ENCODE measurements around the gene CEP89.
"Not testable (repeated sequence)": the region's sequence is repeated elsewhere in the genome, so short reads cannot be mapped to it uniquely, and the experiment has no call there.

CEP89 gene

DNA sequence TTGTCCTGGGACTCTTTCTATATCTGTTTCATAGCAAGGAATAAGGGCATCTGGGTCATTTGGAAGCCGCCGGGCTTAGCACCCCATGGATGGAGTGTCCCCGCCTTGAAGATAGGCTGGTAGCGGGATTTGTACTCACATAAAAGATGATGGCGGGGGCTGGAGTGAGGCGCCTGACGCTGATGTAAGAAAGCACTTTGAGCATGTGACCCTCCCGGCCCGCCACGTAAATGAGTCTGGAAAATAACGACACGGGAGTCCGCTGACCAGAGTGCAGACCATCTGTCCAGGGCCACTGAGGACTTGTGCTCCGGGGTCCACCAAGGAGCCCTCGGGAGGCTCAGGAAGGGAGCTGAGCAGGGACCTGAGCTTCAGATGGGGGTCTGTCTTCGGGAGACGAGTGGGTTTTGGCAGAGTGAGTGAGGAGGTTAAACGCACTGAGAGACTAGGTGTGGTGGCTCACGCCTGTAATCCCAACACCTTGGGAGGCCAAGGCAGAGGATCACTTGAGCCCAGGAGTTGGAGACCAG lies 128.0 kb downstream of the CEP89 start:
- no peak overlapping the region for H3K4me2 ChIP-seq (ENCODE audit: low read depth, low read length, poor library complexity, severe bottlenecking)
- H2AFZ ChIP-seq (ENCODE audit: low read length): no peak overlapping the region
- H3K36me3 ChIP-seq (ENCODE audit: insufficient read depth, low read length): no peaks in the 10 kb centered on the region

GRCh38 chr19:32842061-32842460 lies 129.7 kb downstream of the CEP89 start:
- H3K9me3 ChIP-seq (ENCODE audit: insufficient read depth, low read depth, low read length): no peaks in the 10 kb centered on the region
- TF ChIP-seq CTCF (conservative IDR thresholded peaks at IDR 0.05; ENCODE audit: low read length): no peak
- no peak for TF ChIP-seq EZH2phosphoT487 (IDR thresholded peaks at IDR 0.05; ENCODE audit: borderline replicate concordance)

More for the DNA sequence above, 128.0 kb downstream of the CEP89 start:
- H3K79me2 ChIP-seq (ENCODE audit: insufficient read depth, low read length): no peaks in the 10 kb centered on the region
- no peaks in the 10 kb centered on the region for H4K20me1 ChIP-seq (ENCODE audit: insufficient read depth, low read length, poor library complexity, severe bottlenecking)
- no peaks in the 10 kb centered on the region for H3K27me3 ChIP-seq (ENCODE audit: insufficient read depth, low read length, poor library complexity, severe bottlenecking)
- H3K4me1 ChIP-seq (ENCODE audit: insufficient read depth, low read length, poor library complexity, severe bottlenecking): no peaks in the 10 kb centered on the region
- H3K9me2 ChIP-seq (replicated peaks; ENCODE audit: low read depth, low read length): no peaks in the 10 kb centered on the region
- H3K4me3 ChIP-seq (ENCODE audit: low read length, poor library complexity, severe bottlenecking): no peak overlapping the region
- no peaks in the 10 kb centered on the region for H3F3A ChIP-seq (ENCODE audit: low read depth)
- no peak overlapping the region for H3K9ac ChIP-seq (ENCODE audit: low read depth, low read length, poor library complexity, severe bottlenecking)
- no peaks in the 10 kb centered on the region for H3K9me3 ChIP-seq (ENCODE audit: insufficient read depth, low read depth, low read length)
- TF ChIP-seq EZH2phosphoT487 (IDR thresholded peaks at IDR 0.05; ENCODE audit: borderline replicate concordance) (no peak), CTCF (conservative IDR thresholded peaks at IDR 0.05; ENCODE audit: low read length) (no peak)

DNA sequence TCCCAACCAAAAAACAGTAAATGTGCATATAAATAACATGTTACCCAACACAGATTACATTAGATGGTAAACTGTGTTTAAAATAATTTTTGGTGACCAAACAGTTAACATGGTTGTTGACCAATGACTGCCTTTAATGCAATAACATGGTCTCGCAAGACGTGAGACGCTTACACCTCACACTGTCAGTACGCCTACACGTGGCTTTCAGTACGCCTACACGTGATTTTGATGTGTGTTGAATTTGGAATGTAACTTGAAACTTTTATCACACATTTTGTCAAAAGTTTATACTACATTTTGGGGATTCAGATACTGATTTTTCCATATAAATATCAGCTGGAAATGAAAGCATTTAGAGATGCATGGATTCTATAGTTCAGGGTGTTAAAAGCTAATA lies 134.2 kb downstream of the CEP89 start:
- no peaks in the 10 kb centered on the region for H4K20me1 ChIP-seq (ENCODE audit: insufficient read depth, low read length, poor library complexity, severe bottlenecking)
- no peaks in the 10 kb centered on the region for H3K79me2 ChIP-seq (ENCODE audit: insufficient read depth, low read length)
- no peaks in the 10 kb centered on the region for H3K4me1 ChIP-seq (ENCODE audit: insufficient read depth, low read length, poor library complexity, severe bottlenecking)
- no peak for TF ChIP-seq EZH2phosphoT487 (IDR thresholded peaks at IDR 0.05; ENCODE audit: borderline replicate concordance)
- no peak for TF ChIP-seq CTCF (conservative IDR thresholded peaks at IDR 0.05; ENCODE audit: low read length)
- H3K9me2 ChIP-seq (replicated peaks; ENCODE audit: low read depth, low read length): no peaks in the 10 kb centered on the region
- no peaks in the 10 kb centered on the region for H3K9me3 ChIP-seq (ENCODE audit: insufficient read depth, low read depth, low read length)
- H3K9ac ChIP-seq (ENCODE audit: low read depth, low read length, poor library complexity, severe bottlenecking): no peak overlapping the region
- H2AFZ ChIP-seq (ENCODE audit: low read length): no peak overlapping the region
- H3K4me3 ChIP-seq (ENCODE audit: low read length, poor library complexity, severe bottlenecking): no peak overlapping the region
- H3K4me2 ChIP-seq (ENCODE audit: low read depth, low read length, poor library complexity, severe bottlenecking): no peak overlapping the region
- no peaks in the 10 kb centered on the region for H3K27me3 ChIP-seq (ENCODE audit: insufficient read depth, low read length, poor library complexity, severe bottlenecking)
- no peaks in the 10 kb centered on the region for H3F3A ChIP-seq (ENCODE audit: low read depth)
- H3K36me3 ChIP-seq (ENCODE audit: insufficient read depth, low read length): no peaks in the 10 kb centered on the region

More at GRCh38 chr19:32842061-32842460, 129.7 kb downstream of the CEP89 start:
- Histone ChIP-seq H4K20me1 (ENCODE audit: insufficient read depth, low read length, poor library complexity, severe bottlenecking) (no peaks in the 10 kb centered on the region), H3K4me2 (ENCODE audit: low read depth, low read length, poor library complexity, severe bottlenecking) (no peak overlapping the region), H3K9me2 (replicated peaks; ENCODE audit: low read depth, low read length) (no peaks in the 10 kb centered on the region), H3K9ac (ENCODE audit: low read depth, low read length, poor library complexity, severe bottlenecking) (no peak overlapping the region), H3F3A (ENCODE audit: low read depth) (no peaks in the 10 kb centered on the region), H3K4me3 (ENCODE audit: low read length, poor library complexity, severe bottlenecking) (no peak overlapping the region), H3K27me3 (ENCODE audit: insufficient read depth, low read length, poor library complexity, severe bottlenecking) (no peaks in the 10 kb centered on the region), H3K36me3 (ENCODE audit: insufficient read depth, low read length) (no peaks in the 10 kb centered on the region), H3K4me1 (ENCODE audit: insufficient read depth, low read length, poor library complexity, severe bottlenecking) (no peaks in the 10 kb centered on the region), H3K79me2 (ENCODE audit: insufficient read depth, low read length) (no peaks in the 10 kb centered on the region), H2AFZ (ENCODE audit: low read length) (no peak overlapping the region)

DNA sequence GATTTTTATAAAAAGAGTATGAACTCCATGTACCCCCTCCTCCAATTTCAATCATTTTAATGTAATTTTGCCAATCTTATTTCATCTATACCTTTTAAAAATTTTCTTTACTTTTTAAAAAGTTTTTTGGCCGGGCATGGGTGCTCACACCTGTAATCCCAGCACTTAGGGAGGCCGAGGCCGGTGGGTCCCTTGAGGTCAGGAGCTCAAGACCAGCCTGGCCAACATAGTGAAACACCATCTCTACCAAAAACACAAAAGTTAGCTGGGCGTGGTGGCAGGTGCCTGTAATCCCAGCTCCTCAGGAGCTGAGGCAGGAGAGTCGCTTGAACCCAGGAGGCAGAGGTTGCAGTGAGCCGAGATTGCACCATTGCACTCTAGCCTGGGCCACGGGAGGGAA lies 138.4 kb downstream of the CEP89 start:
- not testable (repeated sequence) for H3K9ac ChIP-seq (ENCODE audit: low read depth, low read length, poor library complexity, severe bottlenecking); H3K36me3 ChIP-seq (ENCODE audit: insufficient read depth, low read length); H3K9me2 ChIP-seq (replicated peaks; ENCODE audit: low read depth, low read length); H3K9me3 ChIP-seq (ENCODE audit: insufficient read depth, low read depth, low read length); H2AFZ ChIP-seq (ENCODE audit: low read length); H3K79me2 ChIP-seq (ENCODE audit: insufficient read depth, low read length); H3K27me3 ChIP-seq (ENCODE audit: insufficient read depth, low read length, poor library complexity, severe bottlenecking); H4K20me1 ChIP-seq (ENCODE audit: insufficient read depth, low read length, poor library complexity, severe bottlenecking); H3K4me1 ChIP-seq (ENCODE audit: insufficient read depth, low read length, poor library complexity, severe bottlenecking); H3K4me2 ChIP-seq (ENCODE audit: low read depth, low read length, poor library complexity, severe bottlenecking); H3F3A ChIP-seq (ENCODE audit: low read depth); H3K4me3 ChIP-seq (ENCODE audit: low read length, poor library complexity, severe bottlenecking)

GRCh38 chr19:32832825-32833224 lies 138.9 kb downstream of the CEP89 start:
- not testable (repeated sequence) for H3K27me3 ChIP-seq (ENCODE audit: insufficient read depth, low read length, poor library complexity, severe bottlenecking)

More at GRCh38 chr19:32832825-32833224, 138.9 kb downstream of the CEP89 start:
- H3K79me2 ChIP-seq (ENCODE audit: insufficient read depth, low read length); H3K36me3 ChIP-seq (ENCODE audit: insufficient read depth, low read length); H3K9ac ChIP-seq (ENCODE audit: low read depth, low read length, poor library complexity, severe bottlenecking); H4K20me1 ChIP-seq (ENCODE audit: insufficient read depth, low read length, poor library complexity, severe bottlenecking); H3K4me3 ChIP-seq (ENCODE audit: low read length, poor library complexity, severe bottlenecking); H3F3A ChIP-seq (ENCODE audit: low read depth); H3K4me2 ChIP-seq (ENCODE audit: low read depth, low read length, poor library complexity, severe bottlenecking); H3K9me2 ChIP-seq (replicated peaks; ENCODE audit: low read depth, low read length); H3K4me1 ChIP-seq (ENCODE audit: insufficient read depth, low read length, poor library complexity, severe bottlenecking); H2AFZ ChIP-seq (ENCODE audit: low read length); H3K9me3 ChIP-seq (ENCODE audit: insufficient read depth, low read depth, low read length): not testable (repeated sequence)
